WI38 (cell line): Measurements from ENCODE around the gene HCFC1.

Experiments
- H3K4me3 ChIP-seq: 2 replicates; pipeline ENCODE4 v1.5.1; 2011; ENCODE audit warnings: low read depth, mild to moderate bottlenecking, control low read depth, low read length
- CTCF ChIP-seq: IDR thresholded peaks from 2 replicates; pipeline ENCODE4 v1.5.1; 2012; ENCODE audit warnings: low read depth, mild to moderate bottlenecking, control low read depth, low read length

HCFC1 gene

GRCh38 chrX:153948002-153948466 is 23.6 kb downstream of the HCFC1 start:
- TF ChIP-seq CTCF: no peak
- H3K4me3 ChIP-seq: no peak overlapping the region

- peak; percentile 93 for TF ChIP-seq CTCF
- H3K4me3 ChIP-seq: no peak overlapping the region
Measured at GRCh38 chrX:153947009-153947769, 24.4 kb downstream of the HCFC1 start.

GRCh38 chrX:153945956-153946943 is 25.4 kb downstream of the HCFC1 start:
- TF ChIP-seq CTCF: no peak

GRCh38 chrX:153944800-153945150 is 26.8 kb downstream of the HCFC1 start:
- no peak overlapping the region for H3K4me3 ChIP-seq
- no peak for TF ChIP-seq CTCF

More at GRCh38 chrX:153945956-153946943, 25.4 kb downstream of the HCFC1 start:
- H3K4me3 ChIP-seq: no peak overlapping the region

GRCh38 chrX:153944140-153944799 is 27.3 kb downstream of the HCFC1 start, which contains the start of gene RENBP:
Gene RENBP (minus strand): TSS chrX:153944643. CDS start chrX:153944610, 33 bp downstream.
- TF ChIP-seq CTCF: no peak

GRCh38 chrX:153941336-153942252 is 30.0 kb downstream of the HCFC1 start:
- TF ChIP-seq CTCF: no peak
- no peak overlapping the region for H3K4me3 ChIP-seq

More at GRCh38 chrX:153944140-153944799, 27.3 kb downstream of the HCFC1 start, which contains the start of gene RENBP:
- H3K4me3 ChIP-seq: no peak within 1 kb of the TSS
